GM21528 (cell line): Measurements from ENCODE around the gene FCER1A.

Experiments
- ATAC-seq: cut with Tn5 transposase; IDR thresholded peaks from one replicate; pipeline ENCODE4 v1.9.1; 2021; ENCODE audit warnings: mild to moderate bottlenecking, moderate library complexity; ENCODE audit not compliant: unreplicated experiment, low FRiP score

The FCER1A gene

DNA sequence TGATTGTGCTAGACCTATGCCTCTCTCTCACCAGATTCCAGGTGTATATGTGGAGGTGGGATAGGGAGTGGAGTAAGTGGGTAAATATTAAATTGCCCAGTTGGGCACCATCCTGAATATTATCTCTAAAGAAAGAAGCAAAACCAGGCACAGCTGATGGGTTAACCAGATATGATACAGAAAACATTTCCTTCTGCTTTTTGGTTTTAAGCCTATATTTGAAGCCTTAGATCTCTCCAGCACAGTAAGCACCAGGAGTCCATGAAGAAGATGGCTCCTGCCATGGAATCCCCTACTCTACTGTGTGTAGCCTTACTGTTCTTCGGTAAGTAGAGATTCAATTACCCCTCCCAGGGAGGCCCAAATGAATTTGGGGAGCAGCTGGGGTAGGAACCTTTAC lies at the start of gene FCER1A:
TSS of gene FCER1A (plus strand) at position 242 of the 400 bp plus-strand sequence. CDS start at position 271, 29 bp downstream.
- ATAC-seq = no peak

- ATAC-seq = no peak
These were observed 40.8 kb upstream of the FCER1A start for GRCh38 chr1:159261311-159261710.

DNA sequence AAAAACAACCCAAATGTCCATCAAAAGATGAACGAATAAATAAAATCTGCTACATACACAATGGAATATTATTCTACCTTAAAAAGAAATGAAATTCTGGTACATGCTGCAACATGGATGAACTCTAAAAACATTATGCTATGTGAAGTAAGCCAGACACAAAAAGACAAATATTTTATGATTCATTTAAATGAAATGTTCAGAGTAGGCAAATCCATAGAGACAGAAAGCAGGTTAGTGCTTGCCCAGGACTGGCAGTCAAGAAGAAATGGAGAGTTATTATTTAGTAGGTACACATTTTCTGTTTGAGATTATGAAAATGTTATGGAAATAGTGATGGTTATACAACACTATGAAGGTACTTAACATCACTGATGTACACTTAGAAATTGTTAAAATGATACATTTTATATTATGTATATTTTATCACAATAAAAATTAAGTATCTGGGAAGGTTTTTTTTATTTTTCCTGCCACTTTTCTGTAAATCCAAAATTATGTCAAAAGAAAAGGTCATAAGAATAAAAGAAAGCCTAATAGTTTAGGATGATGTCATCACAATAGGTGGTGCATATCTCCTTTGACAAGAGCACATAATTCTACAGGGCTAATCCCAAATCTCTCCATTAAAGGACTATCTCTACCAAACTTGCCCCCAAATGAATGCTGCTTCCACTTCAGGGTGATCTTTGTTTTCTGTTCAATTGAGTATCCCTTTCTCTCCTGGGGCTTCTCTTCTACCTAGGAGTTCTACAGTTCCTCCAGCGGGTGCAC lies 40.2 kb upstream of the FCER1A start:
- no peak for ATAC-seq

DNA sequence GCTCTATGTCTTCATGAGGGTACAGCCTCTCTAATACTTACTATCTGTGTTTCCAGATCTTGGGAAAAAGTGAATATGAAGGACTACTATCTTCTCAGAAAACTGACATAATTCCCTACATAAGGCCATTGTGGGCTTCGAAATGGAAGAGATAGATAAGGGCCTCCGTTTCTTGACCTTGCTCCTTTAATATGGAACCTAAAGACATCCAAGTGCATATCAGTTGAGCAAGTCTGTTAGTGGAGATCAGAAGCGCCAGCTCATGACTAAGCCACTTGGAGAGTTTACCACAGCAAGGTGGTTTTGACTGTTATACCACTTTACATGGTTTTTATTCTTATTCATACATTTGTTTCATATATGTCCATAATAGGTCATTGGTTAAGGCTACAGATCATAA lies 35.3 kb upstream of the FCER1A start:
- ATAC-seq = no peak

- no peak for ATAC-seq
These were observed 27.5 kb upstream of the FCER1A start for GRCh38 chr1:159274631-159275030.

DNA sequence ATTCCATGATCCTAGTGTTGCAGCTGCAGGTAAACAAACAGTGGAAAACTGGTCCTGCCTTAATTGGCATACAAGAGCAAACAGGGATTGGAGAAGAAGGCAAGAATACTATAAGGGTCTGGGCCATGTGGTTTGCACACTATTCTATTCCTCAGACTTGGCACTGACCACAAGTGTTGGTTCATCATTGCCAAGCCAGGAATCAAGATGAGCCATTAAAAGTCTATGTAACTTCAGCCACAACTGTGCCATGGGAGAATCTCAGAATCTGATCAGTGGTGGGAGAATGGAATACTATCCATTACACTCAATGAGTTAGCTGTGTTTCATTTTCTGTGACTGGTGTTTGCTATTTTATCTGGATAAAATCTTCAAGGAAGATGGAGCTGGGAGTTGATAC lies 26.2 kb upstream of the FCER1A start:
- no peak for ATAC-seq

- ATAC-seq = no peak
These were observed 22.4 kb upstream of the FCER1A start for GRCh38 chr1:159279773-159280172.

GRCh38 chr1:159282118-159282517 lies 20.0 kb upstream of the FCER1A start:
- ATAC-seq = no peak

- no peak for ATAC-seq
These were observed 13.1 kb upstream of the FCER1A start for GRCh38 chr1:159289060-159289459.

- ATAC-seq = no peak
These were observed 10.7 kb upstream of the FCER1A start for GRCh38 chr1:159291424-159291823.

- no peak for ATAC-seq
These were observed 5.3 kb upstream of the FCER1A start for GRCh38 chr1:159296706-159297375.

- ATAC-seq = no peak
These were observed 2.0 kb upstream of the FCER1A start for GRCh38 chr1:159300146-159300545.

- ATAC-seq = no peak
These were observed 5.3 kb downstream of the FCER1A start for GRCh38 chr1:159307346-159308020.

DNA sequence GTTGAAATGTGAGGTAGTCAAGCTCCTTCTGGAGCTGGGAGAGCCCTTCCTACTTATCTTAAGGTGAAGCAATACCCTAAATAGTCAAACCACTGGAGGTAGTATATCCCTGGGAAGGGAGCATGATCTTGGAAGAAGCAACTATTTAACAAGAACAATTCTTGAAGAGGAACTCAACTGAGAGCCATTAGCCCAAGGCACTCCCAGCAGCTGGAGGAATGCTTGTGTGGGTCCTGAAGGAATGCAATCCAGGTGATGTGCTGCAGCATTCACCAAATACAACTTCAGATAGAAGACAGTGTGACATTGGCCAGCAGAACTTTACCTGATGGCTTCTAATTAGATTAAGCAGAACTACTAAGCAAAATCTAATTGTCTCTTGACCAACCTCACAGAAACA lies 9.5 kb downstream of the FCER1A start:
- no peak for ATAC-seq

- ATAC-seq = no peak
These were observed 13.2 kb downstream of the FCER1A start for GRCh38 chr1:159315381-159315780.

- ATAC-seq = no peak
These were observed 16.8 kb downstream of the FCER1A start for GRCh38 chr1:159318784-159319551.

DNA sequence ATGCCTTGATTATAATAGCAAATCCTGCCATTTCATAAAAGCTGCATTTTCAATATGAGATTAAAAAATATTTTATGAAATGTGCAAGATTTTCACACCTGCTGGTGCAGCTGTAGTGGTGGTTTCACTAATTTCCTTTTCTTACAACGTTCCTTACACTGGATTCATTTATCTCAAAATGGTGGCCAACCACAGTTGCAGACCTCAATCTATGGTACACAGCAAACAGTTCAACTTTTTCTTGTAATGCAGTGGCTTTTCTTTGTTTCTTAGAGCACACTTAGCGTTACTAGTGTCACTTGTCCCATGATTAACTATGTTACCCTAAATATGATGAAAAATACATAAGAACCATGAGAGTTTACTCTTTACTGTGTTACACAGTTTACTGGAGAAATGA lies 32.7 kb downstream of the FCER1A start:
- ATAC-seq = no peak

- ATAC-seq = no peak
These were observed 35.9 kb downstream of the FCER1A start for GRCh38 chr1:159338018-159338417.

DNA sequence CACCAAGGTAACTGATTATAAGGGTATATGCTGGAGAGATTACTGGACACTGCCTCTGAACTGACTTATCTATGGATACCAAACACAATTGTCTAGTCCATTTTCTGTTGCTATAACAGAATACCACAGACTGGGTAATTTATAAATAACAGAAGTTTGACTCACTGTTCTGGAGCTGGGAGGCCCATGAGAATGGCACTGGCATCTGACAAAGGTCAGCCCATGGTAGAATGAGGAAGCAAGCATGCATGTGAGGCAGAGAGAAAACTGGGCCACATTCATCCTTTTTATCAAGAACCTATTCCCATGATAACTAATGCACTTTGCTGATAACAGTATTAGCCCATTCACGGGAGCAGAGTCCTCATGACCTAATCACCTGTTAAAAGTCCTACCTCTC lies 37.4 kb downstream of the FCER1A start:
- ATAC-seq = no peak

DNA sequence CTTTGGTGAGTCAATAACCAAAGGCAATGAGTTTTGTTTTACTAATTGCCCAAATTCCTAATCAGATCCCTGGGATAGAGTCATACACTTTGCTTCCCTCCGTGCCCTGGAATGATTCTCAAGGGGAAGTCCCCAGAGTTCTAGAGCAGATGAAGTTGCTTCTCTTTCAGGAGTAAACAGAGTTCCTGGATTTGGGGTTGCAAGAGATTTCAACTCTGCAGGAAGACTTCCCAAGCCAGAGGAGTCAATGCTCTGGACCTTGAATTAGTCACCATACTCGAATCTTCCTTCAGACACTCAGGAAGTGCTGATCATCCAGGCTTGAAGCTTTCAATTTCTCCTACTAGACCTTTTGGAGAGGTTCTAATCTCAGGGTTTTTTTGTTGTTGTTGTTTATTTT lies 39.6 kb downstream of the FCER1A start:
- ATAC-seq = no peak
